ENCODE data around the gene MYO1B.

DNA sequence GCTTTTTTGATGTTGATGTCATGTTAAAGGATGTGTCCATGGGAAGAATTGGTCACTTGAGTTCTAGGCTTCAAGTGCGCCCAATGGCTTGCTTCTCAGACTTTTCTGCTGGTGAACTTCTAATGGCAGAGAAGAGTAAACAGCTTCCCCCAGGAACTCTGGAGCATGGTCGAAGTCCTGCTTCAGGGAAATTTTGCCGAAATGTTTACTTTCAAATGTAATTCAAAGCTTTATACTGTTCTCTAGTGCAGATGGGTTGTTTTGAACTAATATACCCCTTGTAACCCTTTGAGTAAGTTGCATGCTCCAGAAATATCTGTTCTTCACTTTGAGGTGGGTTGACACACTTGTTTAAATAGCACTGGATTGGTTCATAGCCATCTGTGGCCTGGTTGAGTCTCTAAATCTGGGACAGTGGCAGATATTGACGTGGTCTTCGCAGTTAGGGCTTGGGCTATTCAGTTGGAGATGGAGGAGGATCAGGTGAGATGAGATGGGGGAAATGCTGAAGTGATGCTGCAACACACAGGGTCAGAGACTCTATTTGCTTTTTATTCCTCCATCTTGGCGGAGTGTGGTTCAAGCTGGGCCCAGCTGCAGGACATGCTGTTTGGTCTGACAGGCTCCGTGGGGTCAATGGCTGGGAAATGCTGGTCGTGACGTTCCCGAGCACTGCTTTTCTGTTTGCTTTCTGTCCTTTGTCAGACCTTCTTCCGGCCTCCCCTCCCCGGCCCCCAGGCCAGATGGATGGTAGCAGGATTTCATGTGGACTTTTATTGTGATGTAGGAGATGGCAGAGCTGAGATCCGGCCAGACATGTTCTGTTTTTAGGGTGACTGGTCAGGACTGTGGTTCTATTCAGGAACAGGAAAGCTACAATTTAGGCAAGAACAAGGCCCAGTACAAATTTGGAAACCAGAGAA, 35.9 kb downstream of the MYO1B start:
- TF ChIP-seq CTCF (IDR thresholded peaks at IDR 0.05) (no peak), POLR2A (IDR thresholded peaks at IDR 0.05) (no peak)
